ENCODE results near the gene DYNLL1.
A peak's percentile ranks its signal among the peaks of the same experiment; 100 is the strongest.

Gene DYNLL1

DNA sequence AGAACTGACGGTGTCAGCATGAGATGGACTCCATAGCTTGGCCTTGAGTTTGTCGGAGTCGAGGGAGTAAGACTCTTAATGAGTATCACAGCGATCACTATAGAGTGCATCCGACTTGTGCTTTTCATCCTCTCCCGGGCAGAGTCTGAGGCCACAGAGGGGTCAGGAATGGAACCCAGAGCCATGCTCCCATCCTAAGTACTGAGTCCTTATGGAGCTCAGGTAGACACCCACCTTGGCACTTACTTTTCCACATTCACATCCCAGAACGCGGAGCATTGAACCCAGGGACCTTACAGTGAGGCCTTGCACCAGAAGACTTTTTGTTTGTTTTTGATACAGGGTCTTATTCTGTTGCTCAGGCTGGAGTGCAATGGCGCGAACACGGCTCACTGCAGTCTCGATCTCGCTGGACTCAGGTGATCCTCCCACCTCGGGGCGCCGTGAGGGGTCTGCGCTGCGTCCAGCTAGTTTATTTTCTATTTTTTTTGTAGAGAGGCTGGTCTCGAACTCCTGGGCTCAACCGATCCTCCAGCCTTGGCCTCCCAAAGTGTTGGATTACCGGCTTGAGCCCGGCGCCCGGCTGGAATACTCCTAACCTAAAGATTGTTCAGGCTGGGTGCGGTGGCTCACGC, 25.6 kb upstream of the DYNLL1 start:
- TF ChIP-seq, protein P1, sequence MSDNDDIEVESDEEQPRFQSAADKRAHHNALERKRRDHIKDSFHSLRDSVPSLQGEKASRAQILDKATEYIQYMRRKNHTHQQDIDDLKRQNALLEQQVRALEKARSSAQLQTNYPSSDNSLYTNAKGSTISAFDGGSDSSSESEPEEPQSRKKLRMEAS (IDR thresholded peaks at IDR 0.05; ENCODE audit: low read depth, low read length), result no peak
- TF ChIP-seq CTCF (IDR thresholded peaks at IDR 0.05; ENCODE audit: low read depth, low read length) (no peak), POLR2A (IDR thresholded peaks at IDR 0.05; ENCODE audit: extremely low read depth, insufficient read length) (no peak), MYC (IDR thresholded peaks at IDR 0.05; ENCODE audit: low read depth, low read length) (no peak)
- H3K4me3 ChIP-seq (ENCODE audit: low read depth, low read length), result peak overlapping the region; percentile 87
- no peak for DNase-seq (ENCODE audit: low read depth)

GRCh38 chr12:120472521-120472920, 23.4 kb upstream of the DYNLL1 start:
- no peak for DNase-seq (ENCODE audit: low read depth)
- H3K4me3 ChIP-seq (ENCODE audit: low read depth, low read length), result no peak overlapping the region
- TF ChIP-seq POLR2A (IDR thresholded peaks at IDR 0.05; ENCODE audit: extremely low read depth, insufficient read length) (no peak), CTCF (IDR thresholded peaks at IDR 0.05; ENCODE audit: low read depth, low read length) (no peak)

- TF ChIP-seq, protein P1 (IDR thresholded peaks at IDR 0.05; ENCODE audit: low read depth, low read length), result no peak
- TF ChIP-seq CTCF (IDR thresholded peaks at IDR 0.05; ENCODE audit: low read depth, low read length) (no peak), POLR2A (IDR thresholded peaks at IDR 0.05; ENCODE audit: extremely low read depth, insufficient read length) (no peak), MYC (IDR thresholded peaks at IDR 0.05; ENCODE audit: low read depth, low read length) (no peak)
- no peak for DNase-seq (ENCODE audit: low read depth)
Observed at GRCh38 chr12:120473807-120474615, 21.9 kb upstream of the DYNLL1 start.

DNA sequence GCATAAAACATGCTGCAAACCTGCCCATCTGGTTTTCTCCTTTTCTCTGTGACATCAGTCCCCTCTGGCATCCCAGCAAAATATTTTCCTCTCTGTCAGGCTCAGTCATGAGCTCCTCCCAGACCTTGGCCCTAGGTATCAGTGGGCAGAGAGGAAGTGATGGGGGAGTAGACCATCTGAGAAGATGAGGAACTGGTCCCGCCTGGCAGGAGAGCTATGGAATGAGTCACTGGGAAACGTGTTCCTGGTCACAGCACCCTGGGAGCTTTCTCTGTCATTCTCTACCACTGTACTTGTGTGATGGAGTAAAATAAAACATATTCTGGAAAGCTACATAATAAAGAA, 21.3 kb upstream of the DYNLL1 start:
- DNase-seq (ENCODE audit: low read depth), result peak; percentile 89
- H3K4me3 ChIP-seq (ENCODE audit: low read depth, low read length), result peak overlapping the region; percentile 10
- TF ChIP-seq CTCF (IDR thresholded peaks at IDR 0.05; ENCODE audit: low read depth, low read length) (no peak), POLR2A (IDR thresholded peaks at IDR 0.05; ENCODE audit: extremely low read depth, insufficient read length) (no peak), MYC (IDR thresholded peaks at IDR 0.05; ENCODE audit: low read depth, low read length) (no peak)
- TF ChIP-seq, protein P1 (IDR thresholded peaks at IDR 0.05; ENCODE audit: low read depth, low read length), result peak; percentile 26; the same call in 1 of the 2 replicates

More at GRCh38 chr12:120473807-120474615, 21.9 kb upstream of the DYNLL1 start:
- H3K4me3 ChIP-seq (ENCODE audit: low read depth, low read length), result peak overlapping the region; percentile 10

- DNase-seq (ENCODE audit: low read depth), result no peak
- no peak overlapping the region for H3K4me3 ChIP-seq (ENCODE audit: low read depth, low read length)
- TF ChIP-seq POLR2A (IDR thresholded peaks at IDR 0.05; ENCODE audit: extremely low read depth, insufficient read length) (no peak), CTCF (IDR thresholded peaks at IDR 0.05; ENCODE audit: low read depth, low read length) (no peak), MYC (IDR thresholded peaks at IDR 0.05; ENCODE audit: low read depth, low read length) (no peak)
- TF ChIP-seq, protein P1 (IDR thresholded peaks at IDR 0.05; ENCODE audit: low read depth, low read length), result no peak
Observed at GRCh38 chr12:120475643-120476042, 20.3 kb upstream of the DYNLL1 start.
